C4-2B (cell line): Measurements from ENCODE around the gene CLDN5.

Experiments used
- H3K27ac ChIP-seq: fragments of 450-650 bp; 2 replicates; pipeline ENCODE4 v1.5.1; 2017
- CTCF ChIP-seq: fragments of 450-650 bp; conservative IDR thresholded peaks from 2 replicates; pipeline ENCODE4 v1.5.1; 2017; ENCODE audit warnings: mild to moderate bottlenecking
- ZFX ChIP-seq: fragments of 450-650 bp; IDR thresholded peaks from 2 replicates; pipeline ENCODE4 v1.6.1; 2017

CLDN5 gene

GRCh38 chr22:19526076-19526701 lies 2.0 kb upstream of the CLDN5 start:
- H3K27ac ChIP-seq = no peak overlapping the region
- TF ChIP-seq ZFX (no peak), CTCF (no peak)

GRCh38 chr22:19525666-19526065 lies 1.5 kb upstream of the CLDN5 start:
- TF ChIP-seq ZFX (no peak), CTCF (no peak)
- no peak overlapping the region for H3K27ac ChIP-seq

- TF ChIP-seq CTCF (no peak), ZFX (no peak)
- H3K27ac ChIP-seq = no peak overlapping the region
These were observed 978 bp upstream of the CLDN5 start for GRCh38 chr22:19525116-19525660.

- no peak overlapping the region for H3K27ac ChIP-seq
- TF ChIP-seq ZFX = no peak
- TF ChIP-seq CTCF = no peak
These were observed 705 bp downstream of the CLDN5 start for GRCh38 chr22:19523240-19524169.

- H3K27ac ChIP-seq = no peak overlapping the region
- no peak for TF ChIP-seq CTCF
- no peak for TF ChIP-seq ZFX
These were observed 1.4 kb downstream of the CLDN5 start for GRCh38 chr22:19522881-19523239.

- TF ChIP-seq CTCF (no peak), ZFX (no peak)
- H3K27ac ChIP-seq = no peak overlapping the region
These were observed 1.9 kb downstream of the CLDN5 start for GRCh38 chr22:19522190-19522880.
